GM18867 (cell line): ENCODE measurements around the gene GARIN5B.
A peak's percentile ranks its signal among the peaks of the same experiment; 100 is the strongest.
"Not testable (repeated sequence)": the region's sequence is repeated elsewhere in the genome, so short reads cannot be mapped to it uniquely, and the experiment has no call there.

Source experiments
- ATAC-seq: cut with Tn5 transposase; IDR thresholded peaks from one replicate; pipeline ENCODE4 v1.9.1; 2021; ENCODE audit warnings: mild to moderate bottlenecking, moderate library complexity; ENCODE audit not compliant: unreplicated experiment

Gene GARIN5B

DNA sequence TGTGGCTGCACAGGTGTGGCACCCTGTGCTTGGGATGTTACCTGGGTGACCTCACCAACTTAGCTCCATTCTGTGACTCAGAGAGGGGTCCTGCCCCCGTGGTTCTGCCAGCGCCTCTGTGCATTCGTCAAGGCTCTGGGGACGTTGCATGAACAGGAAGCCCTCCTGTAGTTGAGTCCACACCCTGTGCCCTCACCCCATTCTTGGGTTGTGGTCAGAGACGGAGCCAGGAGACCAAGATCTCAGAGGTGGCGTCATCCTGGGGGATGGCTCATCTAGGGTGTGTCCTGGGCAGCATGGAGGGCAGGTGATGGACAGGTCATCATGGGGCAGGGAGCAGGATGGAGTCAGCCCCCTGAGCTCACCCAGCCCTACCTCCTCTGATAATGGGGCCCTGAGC, 11.0 kb downstream of the GARIN5B start:
- no peak for ATAC-seq

DNA sequence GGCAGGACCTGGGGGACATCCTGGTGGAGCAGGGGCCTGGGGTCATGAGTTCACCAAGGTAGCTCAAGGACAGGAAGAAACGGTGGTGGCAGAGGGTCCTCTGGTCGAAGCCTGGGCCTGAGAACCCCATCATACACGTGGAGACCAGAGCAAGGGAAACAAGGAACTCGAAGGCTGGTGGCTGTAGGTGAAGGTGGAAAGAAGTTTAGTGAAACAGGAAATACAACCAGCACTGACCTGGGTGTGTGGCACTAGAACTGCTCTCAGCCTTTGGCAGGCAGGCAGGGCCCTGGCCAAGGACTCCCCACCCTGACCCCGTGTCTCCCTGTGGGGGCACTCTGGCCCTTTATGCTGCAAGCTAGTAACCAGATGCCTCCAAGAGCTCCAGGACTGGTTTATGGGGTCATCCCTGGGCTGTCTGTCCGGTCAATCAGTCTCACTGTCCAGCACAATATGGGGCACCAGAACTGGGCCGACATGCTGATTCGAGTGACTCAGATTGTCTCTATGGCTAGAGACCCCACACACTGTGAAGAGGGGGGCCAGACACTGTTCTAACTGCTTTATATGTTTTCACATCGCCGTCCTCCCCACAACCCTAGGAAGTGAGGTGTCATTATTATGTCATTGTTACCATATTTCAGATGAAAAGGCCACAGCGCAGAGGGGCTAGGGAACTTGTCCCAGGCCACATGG, 12.3 kb downstream of the GARIN5B start:
- no peak for ATAC-seq

DNA sequence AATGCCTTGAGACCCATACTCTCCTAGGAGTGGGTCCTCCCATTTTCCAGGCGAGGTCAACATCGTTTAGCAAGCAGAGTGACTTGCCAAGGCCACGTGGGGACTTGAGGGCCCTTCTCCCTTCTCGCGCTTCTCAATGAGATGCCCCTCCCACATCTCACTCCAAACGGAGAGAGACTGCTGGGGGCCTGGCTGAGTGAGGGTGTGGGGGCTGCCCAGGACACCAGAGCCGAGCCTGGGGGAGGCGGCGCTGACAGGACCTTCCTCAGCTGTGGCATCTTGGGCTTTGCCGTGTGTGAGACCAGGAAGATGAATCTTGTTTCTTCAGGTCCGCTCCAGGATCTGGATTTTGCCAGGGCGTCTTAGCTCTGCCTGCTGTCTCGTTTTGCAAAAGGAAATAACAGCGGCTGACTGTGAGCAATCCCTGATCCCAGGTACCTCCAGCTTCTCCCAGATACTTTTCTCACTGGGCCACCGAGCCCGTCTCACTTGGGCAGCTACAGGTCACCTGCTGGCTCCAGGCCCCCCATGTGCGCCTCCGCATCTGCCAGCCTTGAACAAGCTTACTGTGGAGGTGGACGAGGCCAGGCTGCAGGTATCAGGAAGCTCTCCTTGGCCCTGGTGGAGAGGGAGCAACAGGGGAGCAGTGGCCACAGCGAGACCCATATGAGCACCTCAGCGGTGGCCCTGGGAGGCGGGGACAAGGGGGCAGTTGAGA, 14.6 kb downstream of the GARIN5B start:
- no peak for ATAC-seq

- no peak for ATAC-seq
These were observed 15.5 kb downstream of the GARIN5B start for GRCh38 chr19:55347442-55348009.

DNA sequence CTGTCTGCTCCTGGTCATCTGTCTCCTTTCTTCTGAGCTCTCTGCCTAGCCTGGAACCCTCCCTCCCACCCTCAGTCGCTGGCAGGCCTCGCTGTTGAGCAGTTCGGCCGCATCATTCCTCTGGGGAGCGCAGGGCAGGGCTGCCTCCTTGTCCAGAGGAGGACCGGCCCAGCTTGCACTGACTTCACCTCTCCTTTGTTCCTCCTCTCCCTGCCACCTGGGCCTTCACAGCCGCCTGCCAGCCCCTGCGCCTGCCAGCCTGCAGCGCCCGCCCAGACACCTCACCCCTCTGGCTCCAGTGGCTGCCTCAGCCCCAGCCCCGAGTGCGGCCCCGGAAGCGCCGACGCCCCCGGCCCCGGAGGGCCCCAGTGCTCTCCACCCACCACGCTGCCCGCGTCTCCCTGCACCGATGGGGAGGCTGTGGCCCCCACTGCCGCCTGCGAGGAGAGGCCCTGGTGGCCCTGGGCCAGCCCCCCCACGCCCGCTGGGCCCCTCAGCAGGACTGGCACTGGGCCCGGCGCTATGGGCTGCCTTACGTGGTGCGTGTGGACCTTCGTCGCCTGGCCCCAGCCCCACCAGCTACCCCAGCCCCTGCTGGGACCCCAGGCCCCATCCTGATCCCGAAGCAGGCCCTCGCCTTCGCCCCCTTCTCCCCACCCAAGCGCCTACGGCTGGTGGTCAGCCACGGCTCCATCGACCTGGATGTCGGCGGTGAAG, 16.2 kb downstream of the GARIN5B start:
- no peak for ATAC-seq

DNA sequence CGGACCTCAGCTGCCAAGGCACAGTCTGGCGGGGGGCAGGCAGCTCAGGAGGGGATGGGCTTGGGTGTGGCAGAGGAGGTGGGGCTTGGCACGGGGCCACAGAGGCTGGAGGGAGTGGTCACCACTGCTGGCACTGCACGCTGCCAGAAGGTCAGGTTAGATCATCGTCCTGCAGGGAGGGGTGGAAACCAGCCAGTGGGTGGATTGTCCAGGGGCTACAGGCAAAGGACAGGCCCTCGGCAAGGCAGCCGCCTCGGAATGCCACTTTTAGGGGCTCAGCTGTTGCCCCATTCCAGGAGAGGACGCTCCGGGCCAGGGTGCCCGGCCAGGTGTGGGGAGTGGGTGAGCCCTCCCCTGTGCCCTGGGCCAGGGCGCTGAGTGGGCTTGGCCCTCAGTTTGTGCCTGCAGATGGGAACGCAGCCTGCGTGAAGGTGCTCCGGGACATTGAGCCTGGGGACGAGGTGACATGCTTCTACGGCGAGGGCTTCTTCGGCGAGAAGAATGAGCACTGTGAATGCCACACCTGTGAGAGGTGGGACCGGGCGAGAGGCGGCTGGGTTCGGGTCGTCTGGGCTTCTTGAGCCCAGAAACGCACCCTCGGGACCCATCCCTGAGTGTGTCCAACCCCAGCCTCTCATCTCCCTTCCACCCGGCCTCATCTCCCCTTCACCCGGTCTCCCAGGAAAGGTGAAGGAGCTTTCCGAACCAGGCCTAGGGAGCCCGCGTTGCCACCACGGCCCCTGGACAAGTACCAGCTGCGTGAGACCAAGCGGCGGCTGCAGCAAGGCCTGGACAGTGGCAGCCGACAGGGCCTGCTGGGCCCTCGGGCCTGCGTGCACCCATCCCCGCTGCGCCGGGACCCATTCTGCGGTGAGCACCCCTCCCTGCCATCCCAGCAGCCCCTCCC, 17.0 kb downstream of the GARIN5B start:
- no peak for ATAC-seq

GRCh38 chr19:55345101-55345817, 17.8 kb downstream of the GARIN5B start:
- ATAC-seq, result no peak

DNA sequence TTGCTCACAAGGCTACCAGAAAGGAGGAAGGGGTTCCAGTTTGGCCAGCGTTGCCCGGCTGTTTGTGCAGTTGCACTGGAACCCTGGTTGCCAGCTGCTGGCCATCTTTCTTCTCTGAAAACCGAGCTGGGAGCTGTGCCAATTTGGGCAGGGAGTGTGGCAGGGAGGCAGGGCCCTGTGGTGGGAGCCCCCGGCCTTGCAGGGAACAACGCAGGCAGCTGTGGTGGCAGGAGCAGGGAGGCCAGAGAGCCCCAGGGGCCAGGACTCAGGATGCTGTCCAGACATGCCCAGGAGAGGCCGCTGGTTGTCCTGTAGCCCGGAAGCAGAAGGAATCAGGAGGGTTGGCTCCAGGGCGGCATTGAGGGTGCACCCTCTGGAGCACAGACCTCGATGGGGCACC, 18.6 kb downstream of the GARIN5B start:
- no peak for ATAC-seq

GRCh38 chr19:55341595-55342531, 21.2 kb downstream of the GARIN5B start:
- no peak for ATAC-seq

- ATAC-seq, result no peak
These were observed 21.9 kb downstream of the GARIN5B start for GRCh38 chr19:55341171-55341588.

DNA sequence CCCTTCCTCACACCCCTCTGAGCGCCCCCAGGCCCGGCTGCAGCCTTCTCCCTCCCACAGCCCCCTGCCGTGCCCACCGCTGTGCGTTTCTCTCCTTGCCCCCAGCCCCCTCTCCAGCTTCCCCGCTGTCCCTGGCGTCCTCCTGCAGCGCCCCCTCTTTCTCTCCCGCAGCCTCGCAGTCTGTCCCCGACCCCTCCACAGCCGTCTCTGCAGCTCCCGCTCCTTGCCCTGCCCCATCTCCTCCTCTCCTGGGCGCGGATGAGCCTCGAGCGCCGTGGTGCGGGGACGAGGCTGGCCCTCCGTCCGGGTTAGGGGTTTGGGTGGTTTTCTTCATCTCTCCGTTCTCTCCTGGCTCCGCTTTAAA, 22.3 kb downstream of the GARIN5B start:
- no peak for ATAC-seq

DNA sequence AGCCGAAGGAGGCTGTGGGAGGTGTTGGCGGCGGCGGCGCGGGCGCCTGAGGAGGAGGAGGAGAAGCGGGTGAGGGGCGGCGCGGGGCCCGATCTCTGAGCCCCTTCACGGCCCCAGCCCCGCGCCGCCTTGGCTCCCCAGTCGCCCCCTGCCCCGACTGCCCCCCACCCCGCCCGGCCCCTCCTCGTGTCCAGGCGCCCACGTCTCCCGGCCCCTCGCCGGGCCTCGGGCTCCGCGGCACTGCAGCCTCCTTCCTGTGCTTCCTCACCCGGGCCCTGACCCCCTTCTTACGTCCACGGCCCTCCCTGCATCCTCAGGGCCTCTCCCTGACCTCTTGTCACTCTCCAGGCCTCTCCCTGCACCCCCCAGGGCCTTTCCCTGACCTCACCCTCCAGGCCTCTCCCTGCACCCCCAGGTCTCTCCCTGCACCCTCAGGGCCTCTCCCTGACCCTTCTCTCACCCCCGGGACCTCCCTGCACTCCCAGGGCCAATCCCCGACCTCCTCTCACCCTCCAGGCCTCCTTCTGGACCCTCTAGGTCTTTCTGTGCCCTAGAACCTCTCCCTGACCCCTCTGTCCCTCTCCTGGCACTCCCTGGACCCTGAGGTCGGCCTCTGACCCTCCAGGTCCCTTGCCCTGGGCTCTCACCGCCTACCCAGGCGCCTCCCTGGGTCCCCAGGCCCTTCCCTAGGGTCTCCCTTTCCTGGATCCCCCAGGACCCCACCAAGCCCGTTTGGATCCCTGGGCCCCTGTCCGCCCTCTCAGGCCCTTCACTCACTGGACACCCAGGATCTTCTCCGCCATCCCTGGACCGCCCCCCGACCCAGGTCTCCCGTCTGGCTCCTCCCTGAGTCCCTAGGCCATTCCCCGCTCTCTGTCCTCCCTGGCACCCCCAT, 22.9 kb downstream of the GARIN5B start:
- ATAC-seq, result no peak

DNA sequence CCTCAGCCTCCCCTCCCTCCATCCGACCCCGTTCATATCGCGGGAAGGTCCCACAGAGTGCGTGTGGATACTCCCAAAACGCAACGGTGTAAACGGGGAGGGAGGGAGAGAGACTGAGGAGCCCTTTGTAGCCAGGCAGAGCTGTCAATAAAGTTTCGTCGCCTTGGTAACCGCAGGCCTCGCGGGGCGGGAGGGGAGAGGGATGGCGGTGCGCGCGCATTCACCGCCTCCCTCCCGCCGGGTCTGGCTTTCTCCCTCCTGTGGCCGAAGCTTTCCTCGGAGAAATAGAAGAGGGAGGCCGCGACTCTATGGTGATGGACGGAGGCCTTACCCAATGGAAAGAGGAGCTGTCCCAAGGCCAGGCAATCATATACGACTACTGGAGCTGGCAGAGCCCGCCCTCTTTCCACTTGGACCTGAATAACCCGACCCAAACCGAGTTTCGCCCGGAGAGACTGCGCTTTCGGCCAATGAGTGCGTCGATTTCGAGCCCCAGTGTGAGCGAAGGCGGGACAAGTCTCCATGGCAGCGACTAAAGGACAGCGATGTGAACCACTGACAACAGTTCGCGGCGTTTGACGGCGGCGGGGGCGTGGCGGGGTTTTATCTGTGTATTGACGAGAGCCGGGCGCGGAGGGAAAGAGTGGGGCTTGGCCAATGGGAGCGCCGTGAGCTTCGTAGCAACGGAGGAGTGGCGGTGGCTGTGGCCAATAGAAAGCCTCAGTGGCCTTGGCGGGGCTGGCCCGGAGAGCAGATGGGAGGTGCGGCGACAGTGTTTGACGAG, 23.8 kb downstream of the GARIN5B start, which contains the start of gene KMT5C:
TSS of gene KMT5C (plus strand) at position 772 of the 784 bp plus-strand sequence. CDS start 2,061 bp downstream, outside the sequence.
- peak; percentile 80 for ATAC-seq

DNA sequence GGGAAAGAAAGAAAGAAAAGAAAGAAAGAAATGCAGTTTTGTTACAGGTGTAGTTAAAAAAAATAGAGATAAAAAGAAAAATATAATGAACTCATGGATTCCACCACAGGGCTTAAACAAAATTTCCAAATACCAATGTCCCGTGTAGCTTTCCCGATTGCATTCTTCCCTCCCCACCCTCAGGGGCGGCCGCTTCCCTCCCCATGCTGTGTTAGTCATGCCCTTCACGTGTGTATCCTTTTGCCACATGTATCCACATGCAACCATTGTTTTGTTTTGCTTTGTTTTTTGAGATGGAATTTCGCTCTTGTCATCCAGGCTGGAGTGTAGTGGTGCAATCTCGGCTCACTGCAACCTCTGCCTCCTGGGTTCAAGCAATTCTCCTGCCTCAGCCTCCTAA, 27.0 kb downstream of the GARIN5B start:
- no peak for ATAC-seq

DNA sequence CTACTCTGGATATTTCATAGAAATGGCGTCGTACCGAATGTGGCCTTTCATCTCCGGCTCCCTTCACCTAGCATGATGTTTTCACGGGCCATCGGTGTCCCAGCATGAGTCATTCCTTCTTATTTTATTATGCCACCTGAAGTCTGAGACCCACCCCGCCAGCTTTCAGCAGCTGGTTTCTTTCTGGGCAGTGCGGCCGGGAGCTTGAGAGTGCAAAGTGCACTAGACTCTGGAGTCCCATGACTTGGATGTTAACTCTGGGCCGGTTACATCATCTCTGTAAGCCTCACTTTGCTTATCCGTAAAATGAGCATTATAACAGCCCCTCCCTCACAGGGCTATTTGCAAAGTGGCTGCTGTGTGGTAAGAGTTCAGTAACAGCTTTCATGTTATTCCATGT, 29.2 kb downstream of the GARIN5B start:
- ATAC-seq, result no peak

- not testable (repeated sequence) for ATAC-seq
These were observed 33.3 kb downstream of the GARIN5B start for GRCh38 chr19:55329791-55330190.

- ATAC-seq, result not testable (repeated sequence)
These were observed 34.2 kb downstream of the GARIN5B start for GRCh38 chr19:55328774-55329318.
